ENCODE data around the gene COL4A2. TPM values are rescaled to one million over a fixed set of nuclear protein-coding genes. Genes with fewer than 3 reads are reported as not detected.
"Not testable (repeated sequence)": the region's sequence is repeated elsewhere in the genome, so short reads cannot be mapped to it uniquely, and the experiment has no call there.

Gene COL4A2
- total RNA-seq, 3 donors from 2014 or later (not counting 1 experiment from before 2014, with no cell fraction given): not detected

- no peak overlapping the region for H3K4me3 Mint-ChIP-seq
- no peak for ATAC-seq
- no peak overlapping the region for H3K27ac Mint-ChIP-seq
- H3K9me3 Mint-ChIP-seq: no peaks in the 10 kb centered on the region
- 70% methylated on average over 18 of the region's 19 CpGs for WGBS (ENCODE audit: insufficient coverage)
- H3K4me3 ChIP-seq (ENCODE audit: low read length): no peak overlapping the region
- H3K4me1 Mint-ChIP-seq: no peaks in the 10 kb centered on the region
- H3K36me3 Mint-ChIP-seq: no peaks in the 10 kb centered on the region
- no peaks in the 10 kb centered on the region for H3K9me3 ChIP-seq (ENCODE audit: control insufficient read depth, insufficient read depth, low read length)
- peaks cover 8 to 14% of the 10 kb centered on the region in 2 donors for H3K27me3 Mint-ChIP-seq (ENCODE audit: low read depth in 2 of 2)
- TF ChIP-seq CTCF (IDR thresholded peaks at IDR 0.05): no peak
- no peak for DNase-seq
- H3K4me1 ChIP-seq (ENCODE audit: control insufficient read depth, insufficient read depth, low read length): no peaks in the 10 kb centered on the region
- H3K36me3 ChIP-seq (ENCODE audit: control insufficient read depth, insufficient read depth, low read length): no peaks in the 10 kb centered on the region
- no peak overlapping the region for H3K27ac ChIP-seq (ENCODE audit: low read length)
- no peaks in the 10 kb centered on the region for H3K27me3 ChIP-seq (ENCODE audit: control insufficient read depth, insufficient read depth, low read length)
- intact Hi-C loops (cut with micrococcal nuclease): no loop called here
Measured at GRCh38 chr13:110449219-110450015, 142.3 kb downstream of the COL4A2 start.

DNA sequence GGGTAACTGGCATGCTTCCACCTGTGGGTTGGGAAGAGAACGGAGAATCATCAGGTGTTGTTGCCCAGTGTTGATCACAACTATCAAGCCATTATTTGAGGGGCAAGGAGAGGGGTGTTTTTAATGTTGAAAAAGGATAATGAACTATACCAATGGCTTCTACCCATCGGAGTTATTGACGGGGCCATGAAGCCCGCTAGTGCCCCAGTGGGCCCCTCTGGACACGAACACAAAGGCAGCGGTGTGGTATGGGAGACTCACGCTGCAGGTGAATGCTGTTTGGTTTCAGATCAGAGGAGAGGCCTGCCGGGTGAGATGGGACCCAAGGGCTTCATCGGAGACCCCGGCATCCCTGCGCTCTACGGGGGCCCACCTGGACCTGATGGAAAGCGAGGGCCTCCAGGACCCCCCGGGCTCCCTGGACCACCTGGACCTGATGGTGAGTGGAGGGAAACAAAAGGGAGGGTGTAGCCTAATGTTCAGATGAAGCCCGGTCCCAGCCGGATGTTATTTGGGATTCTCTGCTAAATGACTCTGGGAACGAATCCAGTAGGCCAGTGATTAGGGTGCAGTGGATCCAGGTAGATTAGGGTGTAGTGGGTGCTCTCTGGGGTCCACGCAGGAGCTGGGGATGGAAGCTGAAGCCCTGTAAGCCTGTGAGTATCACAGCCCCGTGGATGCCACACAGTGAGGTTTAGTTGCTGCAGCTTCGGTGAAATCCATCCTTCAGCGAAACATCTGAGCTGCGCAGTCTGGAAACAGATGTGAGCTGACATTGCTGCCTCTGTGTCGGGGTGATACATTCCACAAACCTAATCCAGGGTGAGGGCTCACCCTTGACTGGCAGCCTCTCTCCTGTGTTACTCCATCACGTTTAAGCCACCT is 143.2 kb downstream of the COL4A2 start:
- H3K27me3 Mint-ChIP-seq (ENCODE audit: low read depth in 2 of 2): peaks cover 6 to 15% of the 10 kb centered on the region in 2 donors
- no peak overlapping the region for H3K27ac Mint-ChIP-seq
- no peak for DNase-seq
- Histone ChIP-seq H3K4me3 (ENCODE audit: low read length) (no peak overlapping the region), H3K27ac (ENCODE audit: low read length) (no peak overlapping the region), H3K9me3 (ENCODE audit: control insufficient read depth, insufficient read depth, low read length) (no peaks in the 10 kb centered on the region), H3K27me3 (ENCODE audit: control insufficient read depth, insufficient read depth, low read length) (no peaks in the 10 kb centered on the region), H3K36me3 (ENCODE audit: control insufficient read depth, insufficient read depth, low read length) (no peaks in the 10 kb centered on the region), H3K4me1 (ENCODE audit: control insufficient read depth, insufficient read depth, low read length) (no peaks in the 10 kb centered on the region)
- WGBS (ENCODE audit: insufficient coverage): 90% methylated on average over 24 of the region's 24 CpGs
- H3K4me3 Mint-ChIP-seq: no peak overlapping the region
- no peak for ATAC-seq
- TF ChIP-seq CTCF (IDR thresholded peaks at IDR 0.05): no peak
- H3K36me3 Mint-ChIP-seq: no peaks in the 10 kb centered on the region
- intact Hi-C loops (cut with micrococcal nuclease): no loop called here
- H3K4me1 Mint-ChIP-seq: no peaks in the 10 kb centered on the region
- no peaks in the 10 kb centered on the region for H3K9me3 Mint-ChIP-seq

GRCh38 chr13:110450941-110451730 is 144.1 kb downstream of the COL4A2 start:
- no peak overlapping the region for H3K27ac Mint-ChIP-seq
- H3K36me3 Mint-ChIP-seq: no peaks in the 10 kb centered on the region
- WGBS (ENCODE audit: insufficient coverage): 90% methylated on average over 11 of the region's 12 CpGs
- Histone ChIP-seq H3K4me3 (ENCODE audit: low read length) (no peak overlapping the region), H3K36me3 (ENCODE audit: control insufficient read depth, insufficient read depth, low read length) (no peaks in the 10 kb centered on the region), H3K27ac (ENCODE audit: low read length) (no peak overlapping the region), H3K27me3 (ENCODE audit: control insufficient read depth, insufficient read depth, low read length) (no peaks in the 10 kb centered on the region), H3K9me3 (ENCODE audit: control insufficient read depth, insufficient read depth, low read length) (no peaks in the 10 kb centered on the region), H3K4me1 (ENCODE audit: control insufficient read depth, insufficient read depth, low read length) (peaks cover 3% of the 10 kb centered on the region)
- TF ChIP-seq CTCF (IDR thresholded peaks at IDR 0.05): no peak
- peaks cover 12 to 15% of the 10 kb centered on the region in 2 donors for H3K27me3 Mint-ChIP-seq (ENCODE audit: low read depth in 2 of 2)
- no peak for DNase-seq
- no peak overlapping the region for H3K4me3 Mint-ChIP-seq
- H3K9me3 Mint-ChIP-seq: no peaks in the 10 kb centered on the region
- peaks cover 5% of the 10 kb centered on the region in 2 donors for H3K4me1 Mint-ChIP-seq
- intact Hi-C loops (cut with micrococcal nuclease): no loop called here
- ATAC-seq: no peak

GRCh38 chr13:110453091-110453490 is 146.0 kb downstream of the COL4A2 start:
- WGBS (ENCODE audit: insufficient coverage): 92% methylated on average over 11 of the region's 11 CpGs
- H3K4me1 ChIP-seq (ENCODE audit: control insufficient read depth, insufficient read depth, low read length); H3K4me3 Mint-ChIP-seq; H3K27ac Mint-ChIP-seq; H3K27me3 ChIP-seq (ENCODE audit: control insufficient read depth, insufficient read depth, low read length); intact Hi-C loops (cut with micrococcal nuclease); H3K27ac ChIP-seq (ENCODE audit: low read length); H3K9me3 Mint-ChIP-seq; DNase-seq; ATAC-seq; H3K36me3 ChIP-seq (ENCODE audit: control insufficient read depth, insufficient read depth, low read length); H3K9me3 ChIP-seq (ENCODE audit: control insufficient read depth, insufficient read depth, low read length); H3K4me1 Mint-ChIP-seq; H3K4me3 ChIP-seq (ENCODE audit: low read length); H3K36me3 Mint-ChIP-seq: not testable (repeated sequence)
- H3K27me3 Mint-ChIP-seq (ENCODE audit: low read depth in 2 of 2): peaks cover 15 to 17% of the 10 kb centered on the region in 2 donors

Measured in natural killer cell (primary cell).